Measurements from ENCODE around the gene LRCH1.

LRCH1 gene

DNA sequence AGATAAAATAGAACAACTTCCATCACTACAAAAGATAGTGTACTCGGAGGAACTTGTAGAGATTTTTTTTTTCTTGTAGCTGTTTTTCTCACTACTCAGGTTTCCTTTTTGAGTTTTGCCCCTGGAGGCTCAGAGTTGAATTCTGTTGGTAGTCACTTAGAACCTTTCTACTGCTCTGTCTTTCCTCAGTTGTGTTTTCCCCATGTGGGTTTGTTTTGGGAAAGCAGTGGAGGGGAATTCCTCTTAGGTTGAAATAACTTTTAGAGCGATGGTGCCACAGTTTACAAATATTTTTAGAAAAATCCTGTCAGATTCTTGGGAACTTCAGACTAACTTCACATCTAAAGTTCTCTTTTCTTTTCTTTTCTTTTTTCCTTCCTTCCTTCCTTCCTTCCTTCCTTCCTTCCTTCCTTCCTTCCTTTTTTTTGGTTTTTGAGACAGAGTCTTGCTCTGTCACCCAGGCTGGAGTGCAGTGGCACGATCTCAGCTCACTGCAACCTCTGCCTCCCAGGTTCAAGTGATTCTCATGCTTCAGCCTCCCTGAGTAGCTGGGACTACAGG, 65.8 kb downstream of the LRCH1 start:
- DNase-seq (ENCODE audit: low read depth) = no peak
- TF ChIP-seq, protein P1, sequence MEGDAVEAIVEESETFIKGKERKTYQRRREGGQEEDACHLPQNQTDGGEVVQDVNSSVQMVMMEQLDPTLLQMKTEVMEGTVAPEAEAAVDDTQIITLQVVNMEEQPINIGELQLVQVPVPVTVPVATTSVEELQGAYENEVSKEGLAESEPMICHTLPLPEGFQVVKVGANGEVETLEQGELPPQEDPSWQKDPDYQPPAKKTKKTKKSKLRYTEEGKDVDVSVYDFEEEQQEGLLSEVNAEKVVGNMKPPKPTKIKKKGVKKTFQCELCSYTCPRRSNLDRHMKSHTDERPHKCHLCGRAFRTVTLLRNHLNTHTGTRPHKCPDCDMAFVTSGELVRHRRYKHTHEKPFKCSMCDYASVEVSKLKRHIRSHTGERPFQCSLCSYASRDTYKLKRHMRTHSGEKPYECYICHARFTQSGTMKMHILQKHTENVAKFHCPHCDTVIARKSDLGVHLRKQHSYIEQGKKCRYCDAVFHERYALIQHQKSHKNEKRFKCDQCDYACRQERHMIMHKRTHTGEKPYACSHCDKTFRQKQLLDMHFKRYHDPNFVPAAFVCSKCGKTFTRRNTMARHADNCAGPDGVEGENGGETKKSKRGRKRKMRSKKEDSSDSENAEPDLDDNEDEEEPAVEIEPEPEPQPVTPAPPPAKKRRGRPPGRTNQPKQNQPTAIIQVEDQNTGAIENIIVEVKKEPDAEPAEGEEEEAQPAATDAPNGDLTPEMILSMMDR (conservative IDR thresholded peaks at IDR 0.05; ENCODE audit: low read depth, low read length) = no peak

DNA sequence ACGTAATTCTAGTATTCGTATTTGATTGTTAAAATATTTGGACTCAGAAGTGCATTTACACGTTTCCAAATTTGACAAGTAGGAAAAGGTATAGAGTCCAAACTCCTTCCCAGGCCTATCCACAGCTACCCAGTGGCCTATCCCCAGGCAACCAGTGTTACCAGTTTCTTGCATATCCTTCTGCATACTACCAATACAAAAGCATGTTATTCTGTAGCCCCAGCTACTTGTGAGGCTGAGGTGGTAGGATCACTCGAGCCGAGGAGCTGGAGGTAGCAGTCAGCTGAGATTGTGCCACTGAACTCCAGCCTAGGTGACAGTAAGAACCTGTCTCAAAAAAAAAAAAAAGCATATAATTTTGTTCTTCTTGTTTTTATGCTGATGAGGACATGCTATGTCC, 67.1 kb downstream of the LRCH1 start:
- no peak overlapping the region for H3K4me3 ChIP-seq (ENCODE audit: low read depth, low read length)
- TF ChIP-seq, protein P1 (conservative IDR thresholded peaks at IDR 0.05; ENCODE audit: low read depth, low read length) = no peak

More for the DNA sequence above, 65.8 kb downstream of the LRCH1 start:
- H3K4me3 ChIP-seq (ENCODE audit: low read depth, low read length) = no peak overlapping the region

DNA sequence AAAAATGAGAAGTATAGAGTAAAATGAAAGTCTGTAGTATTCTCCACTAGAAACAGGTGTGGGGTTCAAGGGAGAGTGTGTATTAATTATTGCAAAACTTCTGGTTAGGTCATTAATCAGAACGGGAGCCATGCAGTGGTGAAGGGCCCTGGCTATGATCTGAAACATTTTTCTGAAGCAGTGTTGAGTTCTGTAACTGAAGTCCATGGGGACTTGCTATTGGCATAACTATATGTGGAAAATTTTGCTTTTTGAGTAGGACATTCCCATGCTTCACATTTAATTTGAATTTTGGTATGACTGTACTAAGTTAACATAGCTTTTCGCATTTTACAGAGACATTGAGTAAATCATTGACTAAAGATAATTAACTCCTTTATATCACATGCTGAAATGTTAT, 67.5 kb downstream of the LRCH1 start:
- no peak overlapping the region for H3K4me3 ChIP-seq (ENCODE audit: low read depth, low read length)
- DNase-seq (ENCODE audit: low read depth) = no peak
- TF ChIP-seq, protein P1 (conservative IDR thresholded peaks at IDR 0.05; ENCODE audit: low read depth, low read length) = no peak

More for the DNA sequence above, 67.1 kb downstream of the LRCH1 start:
- DNase-seq (ENCODE audit: low read depth) = no peak

DNA sequence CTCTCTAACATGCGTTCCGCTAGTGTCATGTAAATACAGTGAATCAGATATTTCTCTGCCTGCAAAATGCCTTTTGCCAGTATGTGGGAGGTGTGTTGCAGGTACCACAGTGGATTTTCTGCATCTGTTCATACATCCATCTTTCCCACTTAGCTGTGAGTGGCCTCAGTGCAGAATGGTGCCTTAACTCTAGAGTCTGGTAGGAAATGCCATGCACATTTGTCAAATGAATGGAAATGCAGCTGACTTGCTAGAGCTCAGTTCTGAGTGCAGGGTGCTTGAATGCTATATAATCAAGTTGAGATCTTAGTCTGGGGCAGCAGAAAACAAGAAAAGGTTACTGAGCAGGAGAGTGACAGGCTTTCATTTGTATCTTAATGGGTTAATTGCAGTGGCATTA, 68.2 kb downstream of the LRCH1 start:
- TF ChIP-seq, protein P1 (conservative IDR thresholded peaks at IDR 0.05; ENCODE audit: low read depth, low read length) = no peak
- H3K4me3 ChIP-seq (ENCODE audit: low read depth, low read length) = no peak overlapping the region
- DNase-seq (ENCODE audit: low read depth) = no peak

DNA sequence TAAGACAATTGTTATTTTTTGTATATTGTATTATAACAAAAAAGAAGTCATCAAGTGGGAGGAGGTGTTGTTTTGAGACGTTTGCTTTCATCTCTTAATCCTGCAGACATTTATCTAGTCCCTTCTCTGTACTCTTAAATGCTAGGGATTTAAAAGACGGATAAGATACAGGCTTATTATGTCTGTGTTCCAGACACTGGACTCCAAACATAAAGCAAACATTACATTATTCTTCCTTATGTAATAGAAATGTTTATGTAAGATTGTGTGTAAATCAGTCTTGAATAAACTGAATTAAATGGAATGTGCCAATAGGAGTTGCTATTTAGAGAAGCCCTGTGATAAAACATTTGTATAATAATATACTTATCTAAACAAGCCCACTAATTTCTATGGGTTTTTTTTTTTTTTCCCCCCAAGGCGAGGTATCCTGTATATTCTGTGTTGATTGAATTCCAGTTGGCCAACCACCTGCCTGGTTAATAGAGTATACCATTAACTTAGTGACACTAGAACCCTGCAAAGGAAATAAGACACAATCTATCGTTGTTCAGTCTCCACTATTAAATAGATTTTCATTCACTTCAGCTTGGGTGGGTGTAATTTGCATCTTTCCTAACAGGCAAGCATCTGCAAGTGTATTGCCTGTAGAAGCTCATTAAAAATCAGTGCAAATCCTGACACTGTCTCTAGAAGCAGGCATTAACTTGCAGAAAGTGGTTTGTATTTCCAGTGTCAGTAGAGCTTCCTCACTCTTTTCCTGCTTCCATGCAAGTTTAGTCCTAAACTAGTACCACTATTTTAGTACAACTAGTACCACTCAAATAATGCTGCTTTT, 69.0 kb downstream of the LRCH1 start:
- TF ChIP-seq, protein P1 (conservative IDR thresholded peaks at IDR 0.05; ENCODE audit: low read depth, low read length) = no peak

DNA sequence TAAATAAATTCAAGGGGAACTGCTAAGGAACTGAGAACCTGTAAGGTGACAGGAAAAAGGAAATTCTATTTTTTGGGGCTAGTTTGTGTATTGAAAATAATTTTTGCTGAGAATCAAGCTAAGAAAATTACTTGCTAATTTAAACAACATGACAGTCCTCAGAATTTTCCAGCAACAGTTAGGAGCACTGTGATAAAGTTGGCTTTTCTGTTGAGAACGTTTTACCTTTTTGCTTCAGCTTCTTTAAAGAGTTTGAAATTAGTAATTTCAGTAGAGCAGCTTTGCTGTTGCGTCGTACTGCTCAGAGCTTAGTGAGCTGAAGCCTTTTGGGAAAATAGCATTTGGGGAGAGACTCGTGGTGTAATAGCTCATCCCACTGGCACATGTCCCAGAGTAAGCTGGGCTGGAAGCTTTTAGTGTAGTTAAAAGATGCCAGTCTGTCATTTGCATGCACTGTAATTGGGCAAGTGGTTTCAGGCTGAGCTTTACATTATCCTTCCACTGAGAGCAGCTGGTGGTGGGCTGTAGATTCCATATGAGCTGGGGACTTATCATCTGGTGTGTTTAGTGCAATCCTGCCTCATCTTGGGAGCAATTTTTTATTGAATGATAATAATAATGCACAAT, 69.8 kb downstream of the LRCH1 start:
- DNase-seq (ENCODE audit: low read depth) = peak; percentile 77
- TF ChIP-seq, protein P1 (conservative IDR thresholded peaks at IDR 0.05; ENCODE audit: low read depth, low read length) = no peak
- H3K4me3 ChIP-seq (ENCODE audit: low read depth, low read length) = no peak overlapping the region

More for the DNA sequence above, 69.0 kb downstream of the LRCH1 start:
- H3K4me3 ChIP-seq (ENCODE audit: low read depth, low read length) = no peak overlapping the region
- no peak for DNase-seq (ENCODE audit: low read depth)

Data from choroid plexus epithelial cell (primary cell).